Mesendoderm (in vitro differentiated cells): ENCODE measurements around the gene SHPK.

Experiments used
- DNase-seq: peaks from one replicate; pipeline ENCODE4 v3.0.0; 2013
- H2AK5ac ChIP-seq: 2 replicates; pipeline ENCODE4 v1.6.1; 2013; ENCODE audit warnings: low read length, inconsistent platforms
- H2BK120ac ChIP-seq: 2 replicates; pipeline ENCODE4 v1.6.1; 2013; ENCODE audit warnings: low read depth, mild to moderate bottlenecking, low read length, moderate library complexity, mixed read lengths
- H2BK15ac ChIP-seq: replicated peaks from 2 replicates; pipeline ENCODE4 v1.6.1; 2013; ENCODE audit warnings: low read depth, mild to moderate bottlenecking, moderate library complexity
- H2BK5ac ChIP-seq: 2 replicates; pipeline ENCODE4 v1.6.1; 2013; ENCODE audit warnings: low read length, inconsistent platforms
- H3K18ac ChIP-seq: 2 replicates; pipeline ENCODE4 v1.6.1; 2013; ENCODE audit warnings: mild to moderate bottlenecking, low read length, mixed read lengths
- H3K23ac ChIP-seq: one replicate; pipeline ENCODE4 v1.6.1; 2013; ENCODE audit warnings: low read length
- H3K27ac ChIP-seq: 2 replicates; pipeline ENCODE4 v1.5.1; 2013; ENCODE audit warnings: low read depth, mild to moderate bottlenecking, inconsistent platforms, low read length, moderate library complexity
- H3K27me3 ChIP-seq: 2 replicates; pipeline ENCODE4 v1.6.1; 2013; ENCODE audit warnings: low read length, control low read depth, mild to moderate bottlenecking, inconsistent platforms; ENCODE audit not compliant: insufficient read depth, poor library complexity
- H3K36me3 ChIP-seq: 2 replicates; pipeline ENCODE4 v1.6.1; 2013; ENCODE audit warnings: low read length, inconsistent platforms; ENCODE audit not compliant: control insufficient read depth, insufficient read depth
- H3K4ac ChIP-seq: one replicate; pipeline ENCODE4 v1.6.1; 2013; ENCODE audit warnings: low read depth, mild to moderate bottlenecking, low read length, moderate library complexity
- H3K4me1 ChIP-seq: 2 replicates; pipeline ENCODE4 v1.6.1; 2013; ENCODE audit warnings: low read depth, low read length, inconsistent platforms; ENCODE audit not compliant: control insufficient read depth
- H3K4me2 ChIP-seq: 2 replicates; pipeline ENCODE4 v1.6.1; 2013; ENCODE audit warnings: low read length
- H3K4me3 ChIP-seq: 2 replicates; pipeline ENCODE4 v1.5.1; 2013; ENCODE audit warnings: mild to moderate bottlenecking, low read length
- H3K56ac ChIP-seq: one replicate; pipeline ENCODE4 v1.6.1; 2013; ENCODE audit warnings: low read length
- H3K79me1 ChIP-seq: 2 replicates; pipeline ENCODE4 v1.6.1; 2013; ENCODE audit warnings: low read length, inconsistent platforms
- H3K79me2 ChIP-seq: 2 replicates; pipeline ENCODE4 v1.6.1; 2013; ENCODE audit warnings: mild to moderate bottlenecking, low read length; ENCODE audit not compliant: control insufficient read depth, insufficient read depth
- H3K9ac ChIP-seq: 2 replicates; pipeline ENCODE4 v1.6.1; 2013; ENCODE audit warnings: low read length, inconsistent platforms
- H4K5ac ChIP-seq: one replicate; pipeline ENCODE4 v1.6.1; 2013; ENCODE audit warnings: low read length
- H4K8ac ChIP-seq: one replicate; pipeline ENCODE4 v1.6.1; 2013; ENCODE audit warnings: low read depth, mild to moderate bottlenecking, control low read depth, low read length, moderate library complexity
- WGBS: extraction: QIAGEN DNeasy Blood & Tissue Kit; methylation state at CpG from one replicate; pipeline ENCODE4 v1.1.7; 2013; ENCODE audit warnings: low lambda C conversion rate, missing lambda C conversion rate; ENCODE audit not compliant: insufficient coverage; ENCODE audit errors: extremely low coverage; 5-methylcytosine and 5-hydroxymethylcytosine counted together

The SHPK gene

GRCh38 chr17:3603119-3603869, 32.8 kb downstream of the SHPK start:
- H3K4ac ChIP-seq, result no peak overlapping the region
- no peak overlapping the region for H3K27ac ChIP-seq
- H3K23ac ChIP-seq, result no peak overlapping the region
- H3K18ac ChIP-seq, result no peak overlapping the region
- H2AK5ac ChIP-seq, result no peak overlapping the region
- no peaks in the 10 kb centered on the region for H3K79me2 ChIP-seq
- no peak overlapping the region for H3K56ac ChIP-seq
- no peak overlapping the region for H3K4me3 ChIP-seq
- no peak for DNase-seq
- H4K5ac ChIP-seq, result no peak overlapping the region
- H2BK15ac ChIP-seq, result no peak overlapping the region
- no peak overlapping the region for H3K4me2 ChIP-seq
- no peaks in the 10 kb centered on the region for H3K79me1 ChIP-seq
- no peaks in the 10 kb centered on the region for H3K27me3 ChIP-seq
- H2BK5ac ChIP-seq, result no peak overlapping the region
- H4K8ac ChIP-seq, result no peak overlapping the region
- WGBS, result no CpG with 5 or more reads among the region's 17 CpGs
- H3K4me1 ChIP-seq, result no peaks in the 10 kb centered on the region
- H3K36me3 ChIP-seq, result peaks cover 5% of the 10 kb centered on the region
- H2BK120ac ChIP-seq, result no peak overlapping the region
- H3K9ac ChIP-seq, result no peak overlapping the region

GRCh38 chr17:3602499-3602898, 33.6 kb downstream of the SHPK start:
- no peak overlapping the region for H4K8ac ChIP-seq
- no peaks in the 10 kb centered on the region for H3K4me1 ChIP-seq
- H2BK5ac ChIP-seq, result no peak overlapping the region
- peaks cover 5% of the 10 kb centered on the region for H3K36me3 ChIP-seq
- no peaks in the 10 kb centered on the region for H3K79me2 ChIP-seq
- H3K27ac ChIP-seq, result no peak overlapping the region
- no peaks in the 10 kb centered on the region for H3K27me3 ChIP-seq
- H2AK5ac ChIP-seq, result no peak overlapping the region
- H3K4me2 ChIP-seq, result no peak overlapping the region
- WGBS, result no CpG with 5 or more reads among the region's 16 CpGs
- H3K9ac ChIP-seq, result no peak overlapping the region
- DNase-seq, result peak; percentile 79
- no peak overlapping the region for H3K56ac ChIP-seq
- H3K4ac ChIP-seq, result no peak overlapping the region
- no peaks in the 10 kb centered on the region for H3K79me1 ChIP-seq
- H4K5ac ChIP-seq, result no peak overlapping the region
- H2BK120ac ChIP-seq, result no peak overlapping the region
- H3K4me3 ChIP-seq, result no peak overlapping the region
- no peak overlapping the region for H3K18ac ChIP-seq
- H3K23ac ChIP-seq, result no peak overlapping the region
- H2BK15ac ChIP-seq, result no peak overlapping the region

GRCh38 chr17:3600529-3601205, 35.4 kb downstream of the SHPK start:
- no peak overlapping the region for H3K56ac ChIP-seq
- WGBS, result no CpG with 5 or more reads among the region's 15 CpGs
- no peak overlapping the region for H4K5ac ChIP-seq
- no peak overlapping the region for H3K18ac ChIP-seq
- H3K9ac ChIP-seq, result no peak overlapping the region
- H3K27ac ChIP-seq, result no peak overlapping the region
- no peaks in the 10 kb centered on the region for H3K36me3 ChIP-seq
- no peaks in the 10 kb centered on the region for H3K4me1 ChIP-seq
- no peaks in the 10 kb centered on the region for H3K27me3 ChIP-seq
- no peak for DNase-seq
- H3K4me3 ChIP-seq, result no peak overlapping the region
- H2BK15ac ChIP-seq, result no peak overlapping the region
- no peak overlapping the region for H3K23ac ChIP-seq
- no peak overlapping the region for H4K8ac ChIP-seq
- no peaks in the 10 kb centered on the region for H3K79me2 ChIP-seq
- no peak overlapping the region for H2BK120ac ChIP-seq
- no peak overlapping the region for H3K4me2 ChIP-seq
- H2AK5ac ChIP-seq, result no peak overlapping the region
- H3K79me1 ChIP-seq, result no peaks in the 10 kb centered on the region
- no peak overlapping the region for H3K4ac ChIP-seq
- no peak overlapping the region for H2BK5ac ChIP-seq

- WGBS, result no CpG with 5 or more reads among the region's 13 CpGs
- H3K27me3 ChIP-seq, result no peaks in the 10 kb centered on the region
- H2AK5ac ChIP-seq, result no peak overlapping the region
- no peaks in the 10 kb centered on the region for H3K79me2 ChIP-seq
- H3K4me1 ChIP-seq, result no peaks in the 10 kb centered on the region
- H3K18ac ChIP-seq, result no peak overlapping the region
- no peak overlapping the region for H3K9ac ChIP-seq
- H3K79me1 ChIP-seq, result no peaks in the 10 kb centered on the region
- H3K4me3 ChIP-seq, result no peak overlapping the region
- H2BK120ac ChIP-seq, result no peak overlapping the region
- H3K56ac ChIP-seq, result no peak overlapping the region
- no peak overlapping the region for H3K27ac ChIP-seq
- H2BK5ac ChIP-seq, result no peak overlapping the region
- no peaks in the 10 kb centered on the region for H3K36me3 ChIP-seq
- H3K23ac ChIP-seq, result no peak overlapping the region
- H4K5ac ChIP-seq, result no peak overlapping the region
- no peak overlapping the region for H3K4ac ChIP-seq
- no peak overlapping the region for H3K4me2 ChIP-seq
- no peak overlapping the region for H4K8ac ChIP-seq
- no peak overlapping the region for H2BK15ac ChIP-seq
- no peak for DNase-seq
Measured at GRCh38 chr17:3598078-3598477, 38.0 kb downstream of the SHPK start.

GRCh38 chr17:3596804-3597464, 39.1 kb downstream of the SHPK start:
- peak; percentile 4 for DNase-seq
- Histone ChIP-seq H3K27ac (no peak overlapping the region), H2BK5ac (no peak overlapping the region), H2BK120ac (no peak overlapping the region), H3K4me1 (no peaks in the 10 kb centered on the region), H3K27me3 (no peaks in the 10 kb centered on the region), H3K79me1 (no peaks in the 10 kb centered on the region), H3K4me2 (no peak overlapping the region), H2AK5ac (no peak overlapping the region), H2BK15ac (no peak overlapping the region), H4K8ac (no peak overlapping the region), H3K4me3 (no peak overlapping the region), H3K18ac (no peak overlapping the region), H4K5ac (no peak overlapping the region), H3K9ac (no peak overlapping the region), H3K56ac (no peak overlapping the region), H3K79me2 (no peaks in the 10 kb centered on the region), H3K4ac (no peak overlapping the region), H3K23ac (no peak overlapping the region), H3K36me3 (no peaks in the 10 kb centered on the region)
- WGBS, result no CpG with 5 or more reads among the region's 27 CpGs
